ENCODE data around the gene TFAM.
A peak's percentile ranks its signal among the peaks of the same experiment; 100 is the strongest.

TFAM gene

DNA sequence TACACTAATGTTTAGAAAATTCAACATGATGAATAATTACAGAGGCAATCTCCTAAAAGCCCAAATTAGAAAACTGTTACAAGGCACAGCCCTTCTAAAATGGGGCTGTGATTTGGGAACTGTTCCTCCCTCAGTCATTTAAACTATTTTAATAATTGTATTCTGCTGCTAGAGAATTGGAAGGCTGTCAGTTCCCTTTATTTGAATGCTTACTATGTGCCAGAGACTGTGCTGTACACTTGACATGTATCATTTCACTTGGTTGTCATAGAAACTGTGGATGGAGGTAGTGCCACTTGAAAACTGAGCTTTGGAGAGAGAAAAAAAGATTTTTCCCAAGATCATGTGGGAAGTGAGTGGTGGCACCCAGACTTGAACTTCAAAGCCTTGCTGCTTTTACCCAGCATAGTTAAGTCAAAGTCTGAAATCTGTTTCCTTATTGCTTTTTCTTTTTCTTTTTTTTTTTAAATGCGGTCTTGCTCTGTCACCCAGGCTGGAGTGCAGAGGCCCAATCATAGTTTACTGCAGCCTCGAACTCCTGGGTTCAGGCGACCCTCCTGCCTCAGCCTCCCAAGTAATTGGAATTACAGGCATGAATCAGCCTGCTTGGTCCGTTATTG is 26.8 kb upstream of the TFAM start:
- Histone ChIP-seq H3K27ac (ENCODE audit: low read depth, low read length) (no peak overlapping the region), H3K27me3 (ENCODE audit: control insufficient read depth, insufficient read depth, low read length) (no peaks in the 10 kb centered on the region), H3K36me3 (ENCODE audit: control insufficient read depth, insufficient read depth, low read length) (no peaks in the 10 kb centered on the region), H3K9ac (ENCODE audit: low read length) (no peak overlapping the region), H3K4me3 (ENCODE audit: low read length) (no peak overlapping the region), H3K4me1 (ENCODE audit: control insufficient read depth, insufficient read depth, low read length) (no peaks in the 10 kb centered on the region)

GRCh38 chr10:58358947-58359346 is 26.3 kb upstream of the TFAM start:
- Histone ChIP-seq H3K4me1 (ENCODE audit: control insufficient read depth, insufficient read depth, low read length) (no peaks in the 10 kb centered on the region), H3K27me3 (ENCODE audit: control insufficient read depth, insufficient read depth, low read length) (no peaks in the 10 kb centered on the region), H3K9ac (ENCODE audit: low read length) (no peak overlapping the region)

DNA sequence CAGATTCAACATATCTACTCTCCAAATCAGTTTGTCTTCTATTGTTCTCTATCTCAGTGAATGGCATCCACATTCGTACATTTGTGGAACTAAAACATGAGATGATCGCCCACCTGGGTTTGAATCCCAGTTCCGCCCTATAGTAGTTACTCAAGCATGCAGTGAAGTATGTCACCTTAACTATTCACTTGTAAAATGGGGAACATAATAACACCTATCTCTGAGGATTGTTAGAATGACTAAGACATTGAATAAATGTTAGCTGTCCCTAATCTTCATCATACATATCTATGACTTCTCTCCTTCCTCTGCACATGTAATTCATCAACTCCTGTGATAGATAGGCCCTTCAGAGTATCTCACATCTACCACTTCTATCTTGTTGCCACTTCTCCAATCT is 25.7 kb upstream of the TFAM start:
- Histone ChIP-seq H3K36me3 (ENCODE audit: control insufficient read depth, insufficient read depth, low read length) (no peaks in the 10 kb centered on the region), H3K4me1 (ENCODE audit: control insufficient read depth, insufficient read depth, low read length) (no peaks in the 10 kb centered on the region), H3K27ac (ENCODE audit: low read depth, low read length) (no peak overlapping the region), H3K9ac (ENCODE audit: low read length) (no peak overlapping the region), H3K4me3 (ENCODE audit: low read length) (no peak overlapping the region), H3K27me3 (ENCODE audit: control insufficient read depth, insufficient read depth, low read length) (no peaks in the 10 kb centered on the region)

More at GRCh38 chr10:58358947-58359346, 26.3 kb upstream of the TFAM start:
- Histone ChIP-seq H3K4me3 (ENCODE audit: low read length) (no peak overlapping the region), H3K27ac (ENCODE audit: low read depth, low read length) (no peak overlapping the region), H3K36me3 (ENCODE audit: control insufficient read depth, insufficient read depth, low read length) (no peaks in the 10 kb centered on the region)

DNA sequence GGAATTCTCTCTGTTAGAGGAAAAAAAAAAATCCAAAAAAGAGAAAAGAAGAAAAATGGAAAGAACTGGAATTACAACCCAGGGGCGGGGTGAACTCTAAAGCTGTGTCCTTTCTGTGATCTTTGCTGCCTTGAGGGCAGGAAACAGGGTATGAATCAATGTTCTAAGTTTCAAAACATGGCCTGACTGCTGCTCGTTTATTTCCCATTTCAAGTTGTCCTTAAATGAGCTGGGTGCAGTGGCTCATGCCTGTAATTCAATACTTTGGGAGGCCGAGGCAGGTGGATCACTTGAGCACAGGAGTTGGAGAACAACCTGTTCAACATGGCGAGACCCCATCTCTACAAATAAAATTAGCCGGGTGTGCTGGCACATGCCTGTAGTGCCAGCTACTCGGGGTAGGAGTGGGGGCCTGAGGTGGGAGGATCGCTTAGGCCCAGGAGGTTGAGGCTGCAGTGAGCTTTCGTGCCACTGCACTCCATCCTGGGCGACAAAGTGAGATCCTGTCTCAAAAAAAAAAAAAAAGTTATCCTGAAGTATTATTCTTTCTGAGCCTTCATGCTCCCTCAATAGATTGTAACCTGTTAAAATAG is 24.7 kb upstream of the TFAM start:
- Histone ChIP-seq H3K4me3 (ENCODE audit: low read length) (no peak overlapping the region), H3K27ac (ENCODE audit: low read depth, low read length) (no peak overlapping the region), H3K4me1 (ENCODE audit: control insufficient read depth, insufficient read depth, low read length) (no peaks in the 10 kb centered on the region), H3K27me3 (ENCODE audit: control insufficient read depth, insufficient read depth, low read length) (no peaks in the 10 kb centered on the region), H3K36me3 (ENCODE audit: control insufficient read depth, insufficient read depth, low read length) (no peaks in the 10 kb centered on the region), H3K9ac (ENCODE audit: low read length) (no peak overlapping the region)

DNA sequence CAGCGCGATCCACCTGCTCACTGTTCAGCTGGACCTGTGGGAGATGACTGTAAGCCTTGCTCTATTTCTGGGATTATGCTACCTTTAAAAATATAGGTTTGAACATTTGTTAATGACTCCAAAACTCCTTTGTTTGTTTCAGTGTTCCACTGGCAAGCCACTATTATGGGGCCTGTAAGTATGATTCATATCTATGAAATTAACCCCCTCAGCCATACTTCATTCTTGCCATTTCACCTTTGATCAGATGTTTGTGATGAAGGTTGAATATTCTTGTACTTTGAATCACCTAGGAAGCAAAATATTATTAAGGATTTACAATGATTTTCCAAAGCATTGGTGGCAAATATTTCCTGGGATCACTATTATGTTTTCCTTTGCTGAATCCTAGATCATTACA is 23.9 kb upstream of the TFAM start:
- no peaks in the 10 kb centered on the region for H3K27me3 ChIP-seq (ENCODE audit: control insufficient read depth, insufficient read depth, low read length)
- H3K27ac ChIP-seq (ENCODE audit: low read depth, low read length): no peak overlapping the region
- H3K4me1 ChIP-seq (ENCODE audit: control insufficient read depth, insufficient read depth, low read length): no peaks in the 10 kb centered on the region
- H3K36me3 ChIP-seq (ENCODE audit: control insufficient read depth, insufficient read depth, low read length): no peaks in the 10 kb centered on the region
- H3K4me3 ChIP-seq (ENCODE audit: low read length): no peak overlapping the region
- H3K9ac ChIP-seq (ENCODE audit: low read length): no peak overlapping the region

DNA sequence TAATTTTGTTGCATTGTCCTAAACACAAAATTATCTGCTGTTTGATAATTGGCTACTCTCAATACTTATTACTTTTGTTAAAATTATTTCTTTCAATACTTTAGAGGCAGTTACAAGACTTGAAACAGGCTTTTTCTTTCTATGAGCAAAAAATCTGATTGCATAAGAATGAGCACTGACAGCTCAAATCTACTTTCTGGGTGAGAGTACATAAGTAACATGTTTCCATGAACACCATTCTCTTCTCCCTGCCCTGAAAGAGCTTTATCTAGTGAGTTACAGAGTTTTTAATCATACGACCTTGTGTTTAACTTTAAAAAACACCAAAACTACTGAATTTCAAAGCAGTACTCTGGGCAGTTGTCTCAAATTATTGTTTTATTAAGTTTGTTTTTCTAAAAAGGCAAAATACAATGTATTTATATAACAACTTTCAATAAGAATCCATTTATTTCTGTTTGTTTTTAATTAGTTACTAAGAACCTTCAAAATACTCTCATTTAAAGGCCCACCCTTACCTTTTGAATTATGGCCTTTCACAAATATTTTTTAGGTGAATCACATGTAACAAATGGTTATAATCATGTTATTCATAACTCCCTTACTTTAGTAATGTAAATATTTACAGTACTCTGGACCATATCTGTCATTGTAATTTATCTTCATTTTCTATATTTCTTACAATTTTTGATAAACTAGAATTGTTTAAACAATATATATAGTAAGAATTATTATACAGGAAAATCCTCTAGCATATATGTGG is 23.0 kb upstream of the TFAM start:
- Histone ChIP-seq H3K4me3 (ENCODE audit: low read length) (no peak overlapping the region), H3K4me1 (ENCODE audit: control insufficient read depth, insufficient read depth, low read length) (no peaks in the 10 kb centered on the region), H3K27ac (ENCODE audit: low read depth, low read length) (no peak overlapping the region), H3K9ac (ENCODE audit: low read length) (no peak overlapping the region), H3K36me3 (ENCODE audit: control insufficient read depth, insufficient read depth, low read length) (no peaks in the 10 kb centered on the region), H3K27me3 (ENCODE audit: control insufficient read depth, insufficient read depth, low read length) (no peaks in the 10 kb centered on the region)

GRCh38 chr10:58367069-58367468 is 18.1 kb upstream of the TFAM start:
- no peak overlapping the region for H3K4me3 ChIP-seq (ENCODE audit: low read length)
- H3K36me3 ChIP-seq (ENCODE audit: control insufficient read depth, insufficient read depth, low read length): no peaks in the 10 kb centered on the region
- H3K4me1 ChIP-seq (ENCODE audit: control insufficient read depth, insufficient read depth, low read length): no peaks in the 10 kb centered on the region
- no peaks in the 10 kb centered on the region for H3K27me3 ChIP-seq (ENCODE audit: control insufficient read depth, insufficient read depth, low read length)
- no peak overlapping the region for H3K27ac ChIP-seq (ENCODE audit: low read depth, low read length)
- H3K9ac ChIP-seq (ENCODE audit: low read length): no peak overlapping the region

DNA sequence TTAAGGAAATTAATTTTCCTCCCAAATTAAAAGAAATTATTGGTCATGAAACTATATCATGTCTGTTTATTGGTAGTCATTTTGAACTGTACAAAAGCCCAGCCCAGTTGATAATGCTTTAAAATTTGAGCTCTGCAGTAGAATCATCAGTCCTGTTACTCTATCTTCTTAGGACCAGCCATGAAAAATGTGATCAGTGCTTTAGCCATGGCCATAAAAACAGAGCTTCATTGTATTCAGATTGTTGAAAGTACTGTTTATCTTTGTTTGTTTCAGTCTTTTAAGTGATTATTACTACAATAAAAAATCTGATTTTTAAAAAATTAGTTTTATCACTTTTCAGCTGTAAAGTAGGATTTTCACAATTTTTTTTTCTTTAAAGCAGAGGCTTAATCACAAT is 13.7 kb upstream of the TFAM start:
- no peak overlapping the region for H3K4me3 ChIP-seq (ENCODE audit: low read length)
- H3K4me1 ChIP-seq (ENCODE audit: control insufficient read depth, insufficient read depth, low read length): no peaks in the 10 kb centered on the region
- H3K27me3 ChIP-seq (ENCODE audit: control insufficient read depth, insufficient read depth, low read length): no peaks in the 10 kb centered on the region
- no peak overlapping the region for H3K9ac ChIP-seq (ENCODE audit: low read length)
- H3K36me3 ChIP-seq (ENCODE audit: control insufficient read depth, insufficient read depth, low read length): no peaks in the 10 kb centered on the region
- no peak overlapping the region for H3K27ac ChIP-seq (ENCODE audit: low read depth, low read length)

DNA sequence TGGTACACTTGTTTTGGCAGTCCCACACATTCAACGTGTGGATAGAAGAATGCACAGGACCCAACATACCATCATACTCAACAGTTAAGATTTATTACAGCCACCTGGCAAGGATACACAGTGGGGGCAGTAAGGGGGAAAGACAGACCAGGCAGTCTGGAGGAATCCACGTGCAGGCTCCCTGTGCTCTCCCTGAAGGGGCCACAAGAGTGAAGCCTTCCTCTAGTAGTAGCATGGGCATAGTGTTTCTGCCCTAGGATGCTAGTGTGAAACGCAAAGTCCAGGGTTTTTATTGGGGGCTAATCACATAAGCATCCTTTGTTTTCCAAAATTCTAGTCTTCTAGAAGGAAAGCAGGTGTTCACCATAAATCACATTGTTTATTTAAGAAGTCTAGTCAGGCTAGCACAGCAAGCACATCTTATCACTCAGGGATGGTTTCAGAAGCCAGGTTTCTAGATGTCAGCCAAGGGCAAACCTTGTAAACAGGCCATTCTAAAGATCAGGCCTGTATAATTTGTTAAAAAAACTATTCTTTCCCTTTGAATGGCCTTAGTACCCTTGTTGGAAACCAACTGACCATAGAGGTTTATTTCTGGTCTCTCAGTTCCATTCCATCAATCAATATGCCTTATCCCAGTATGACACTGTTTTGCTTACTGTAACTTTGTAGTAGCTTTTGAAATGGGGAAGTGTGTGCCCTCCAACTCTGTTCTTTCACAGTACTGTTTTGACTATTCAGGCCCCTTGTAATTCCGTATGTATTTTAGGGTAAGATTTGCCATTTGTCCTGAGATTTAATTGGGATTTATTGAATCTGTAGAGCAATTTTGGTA is 12.4 kb upstream of the TFAM start:
- Histone ChIP-seq H3K27me3 (ENCODE audit: control insufficient read depth, insufficient read depth, low read length) (no peaks in the 10 kb centered on the region), H3K4me3 (ENCODE audit: low read length) (no peak overlapping the region), H3K9ac (ENCODE audit: low read length) (no peak overlapping the region), H3K4me1 (ENCODE audit: control insufficient read depth, insufficient read depth, low read length) (no peaks in the 10 kb centered on the region), H3K36me3 (ENCODE audit: control insufficient read depth, insufficient read depth, low read length) (no peaks in the 10 kb centered on the region), H3K27ac (ENCODE audit: low read depth, low read length) (no peak overlapping the region)

DNA sequence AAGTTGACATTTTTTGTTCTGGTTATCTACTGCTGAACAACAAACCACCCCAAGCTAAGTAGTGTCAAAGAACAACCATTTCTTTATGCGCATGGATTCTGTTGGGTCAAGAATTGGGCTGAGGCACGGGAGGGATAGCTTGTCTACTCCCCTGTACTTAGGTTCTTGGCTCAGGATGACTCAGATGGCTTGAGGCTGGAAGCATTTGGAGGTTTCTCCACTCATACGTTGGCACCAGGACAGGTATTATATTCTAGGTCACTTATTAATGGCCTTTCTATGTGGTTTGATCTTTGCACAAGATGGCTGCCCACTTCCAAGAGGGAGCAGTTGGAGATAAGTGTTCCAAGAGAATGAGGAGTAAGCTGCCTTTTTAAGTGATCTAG is 11.8 kb upstream of the TFAM start:
- Histone ChIP-seq H3K4me1 (ENCODE audit: control insufficient read depth, insufficient read depth, low read length) (no peaks in the 10 kb centered on the region), H3K9ac (ENCODE audit: low read length) (no peak overlapping the region), H3K27me3 (ENCODE audit: control insufficient read depth, insufficient read depth, low read length) (no peaks in the 10 kb centered on the region), H3K27ac (ENCODE audit: low read depth, low read length) (peak overlapping the region; percentile 30), H3K4me3 (ENCODE audit: low read length) (no peak overlapping the region), H3K36me3 (ENCODE audit: control insufficient read depth, insufficient read depth, low read length) (no peaks in the 10 kb centered on the region)

DNA sequence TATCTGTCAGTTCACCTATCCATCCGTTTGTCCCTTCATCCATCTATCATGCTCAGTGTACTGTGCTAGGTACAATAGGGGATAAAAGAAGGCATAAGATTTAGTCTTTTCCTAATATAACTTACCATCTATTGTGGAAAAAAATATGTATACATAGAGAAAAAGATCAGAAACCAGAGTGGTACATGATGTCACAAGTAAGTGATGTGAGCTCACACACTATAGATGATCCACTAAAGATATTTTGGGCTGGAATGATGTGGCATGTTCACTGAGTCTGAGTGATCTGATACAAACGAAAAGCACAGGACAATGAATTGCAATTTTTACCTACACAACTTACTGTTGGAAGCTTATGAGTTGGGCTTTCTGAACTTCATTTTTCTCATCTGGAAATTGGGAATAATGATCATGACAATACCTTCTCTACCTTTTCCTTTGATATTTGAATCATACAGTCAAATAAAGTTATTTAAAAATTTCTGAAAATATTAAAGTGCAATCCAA is 2.7 kb upstream of the TFAM start:
- Histone ChIP-seq H3K36me3 (ENCODE audit: control insufficient read depth, insufficient read depth, low read length) (no peaks in the 10 kb centered on the region), H3K9ac (ENCODE audit: low read length) (no peak overlapping the region), H3K4me1 (ENCODE audit: control insufficient read depth, insufficient read depth, low read length) (peaks cover 9% of the 10 kb centered on the region), H3K27me3 (ENCODE audit: control insufficient read depth, insufficient read depth, low read length) (no peaks in the 10 kb centered on the region), H3K4me3 (ENCODE audit: low read length) (no peak overlapping the region), H3K27ac (ENCODE audit: low read depth, low read length) (no peak overlapping the region)

DNA sequence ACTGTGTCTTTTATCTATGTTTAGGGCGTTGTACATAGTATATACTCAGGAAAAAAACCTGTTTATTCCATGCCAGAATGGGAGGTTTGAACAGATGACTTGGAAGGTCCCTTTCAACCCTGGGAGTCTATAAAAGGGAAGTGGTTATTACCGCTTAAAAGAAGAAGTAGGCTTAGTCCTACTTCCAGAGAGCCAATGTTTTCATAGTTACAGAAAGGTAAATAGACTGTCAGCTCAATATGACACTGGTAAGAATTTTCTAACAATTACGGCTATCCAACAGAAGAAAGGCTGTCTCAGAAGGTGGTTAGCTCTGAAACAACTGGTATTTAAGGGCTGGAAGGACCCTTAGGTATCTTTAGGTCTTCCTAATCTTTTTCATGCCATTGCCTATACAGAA is 1.1 kb upstream of the TFAM start:
- peak overlapping the region; percentile 76 for H3K27ac ChIP-seq (ENCODE audit: low read depth, low read length)
- H3K4me3 ChIP-seq (ENCODE audit: low read length): peak overlapping the region; percentile 77
- H3K27me3 ChIP-seq (ENCODE audit: control insufficient read depth, insufficient read depth, low read length): no peaks in the 10 kb centered on the region
- H3K4me1 ChIP-seq (ENCODE audit: control insufficient read depth, insufficient read depth, low read length): peaks cover 9% of the 10 kb centered on the region
- H3K36me3 ChIP-seq (ENCODE audit: control insufficient read depth, insufficient read depth, low read length): peaks cover 2% of the 10 kb centered on the region
- H3K9ac ChIP-seq (ENCODE audit: low read length): no peak overlapping the region
